Breast epithelium (tissue), 4 donors: ENCODE results near the gene HPS1. TPM values are rescaled to one million over a fixed set of nuclear protein-coding genes. Genes with fewer than 3 reads are reported as not detected.

Experiments
- DNase-seq, 2 donors: peaks; one replicate each; pipeline ENCODE4 v3.0.0-alpha.2; 2019; ENCODE audit warnings: low spot score in 2 of 2
- H3K27ac ChIP-seq, 2 donors: fragments of 200-600 bp; sonication (generic) in 1 of 2; one replicate each; pipeline ENCODE4 v1.5.1; 2016 to 2019; ENCODE audit warnings: mild to moderate bottlenecking in 1 of 2
- H3K27me3 ChIP-seq, 2 donors: fragments of 200-600 bp; sonication (generic) in 1 of 2; one replicate each; pipeline versions ENCODE4 v1.5.1 to v1.6.0; 2017 to 2019; ENCODE audit warnings: control low read depth in 1 of 2, mild to moderate bottlenecking in 1 of 2
- H3K36me3 ChIP-seq: fragments of 200-600 bp; one replicate; pipeline ENCODE4 v1.5.1; 2019
- H3K4me1 ChIP-seq, 2 donors: fragments of 200-600 bp; sonication (generic); one replicate each; pipeline ENCODE4 v1.5.1; 2016 to 2019; ENCODE audit warnings: control low read depth in 1 of 2
- H3K4me3 ChIP-seq, 3 donors: fragments of 200-600 bp; sonication (generic); 1 replicate in 2 of 3; 2 replicates in 1 of 3; pipeline ENCODE4 v1.5.1; 2016 to 2019; ENCODE audit warnings: mild to moderate bottlenecking in 3 of 3, moderate library complexity in 2 of 3
- H3K9me3 ChIP-seq, 2 donors: fragments of 200-600 bp; sonication (generic) in 1 of 2; one replicate each; pipeline ENCODE4 v1.5.1; 2016 to 2019; ENCODE audit warnings: control low read depth in 1 of 2
- POLR2A ChIP-seq: fragments of 450-650 bp; IDR thresholded peaks from one replicate; pipeline ENCODE4 v1.6.1; 2016; ENCODE audit warnings: antibody characterized with exemption, mild to moderate bottlenecking, moderate library complexity
- POLR2AphosphoS5 ChIP-seq, 3 donors: sonication (generic); formaldehyde crosslinking; IDR thresholded peaks; one replicate each; pipeline ENCODE4 v1.6.1; 2017; ENCODE audit warnings: antibody characterized with exemption in 3 of 3
- intact Hi-C: fragments of 100-400 bp; cut with DNase I; formaldehyde crosslinking; loops from one replicate; pipeline ENCODE4 v1.15.1; 2023; ENCODE audit warnings: low total_unique reads
- total RNA-seq, 3 donors: library from RNA; depleted of rRNA; stranded (reverse); fragments of >200 nt; gene quantifications; one replicate each; pipeline ENCODE4 v1.1.0, GENCODE V29; 2016
- TF ChIP-seq, protein P1 (sequence below), 3 donors: fragments of 450-650 bp; IDR thresholded peaks; one replicate each; pipeline ENCODE4 v1.5.1; 2016 to 2017; ENCODE audit warnings: antibody characterized with exemption in 3 of 3, mild to moderate bottlenecking in 3 of 3, moderate library complexity in 3 of 3

Gene HPS1
- total RNA-seq, 3 donors from 2014 or later: 48.2 to 62.3 (median 61.8) TPM

DNA sequence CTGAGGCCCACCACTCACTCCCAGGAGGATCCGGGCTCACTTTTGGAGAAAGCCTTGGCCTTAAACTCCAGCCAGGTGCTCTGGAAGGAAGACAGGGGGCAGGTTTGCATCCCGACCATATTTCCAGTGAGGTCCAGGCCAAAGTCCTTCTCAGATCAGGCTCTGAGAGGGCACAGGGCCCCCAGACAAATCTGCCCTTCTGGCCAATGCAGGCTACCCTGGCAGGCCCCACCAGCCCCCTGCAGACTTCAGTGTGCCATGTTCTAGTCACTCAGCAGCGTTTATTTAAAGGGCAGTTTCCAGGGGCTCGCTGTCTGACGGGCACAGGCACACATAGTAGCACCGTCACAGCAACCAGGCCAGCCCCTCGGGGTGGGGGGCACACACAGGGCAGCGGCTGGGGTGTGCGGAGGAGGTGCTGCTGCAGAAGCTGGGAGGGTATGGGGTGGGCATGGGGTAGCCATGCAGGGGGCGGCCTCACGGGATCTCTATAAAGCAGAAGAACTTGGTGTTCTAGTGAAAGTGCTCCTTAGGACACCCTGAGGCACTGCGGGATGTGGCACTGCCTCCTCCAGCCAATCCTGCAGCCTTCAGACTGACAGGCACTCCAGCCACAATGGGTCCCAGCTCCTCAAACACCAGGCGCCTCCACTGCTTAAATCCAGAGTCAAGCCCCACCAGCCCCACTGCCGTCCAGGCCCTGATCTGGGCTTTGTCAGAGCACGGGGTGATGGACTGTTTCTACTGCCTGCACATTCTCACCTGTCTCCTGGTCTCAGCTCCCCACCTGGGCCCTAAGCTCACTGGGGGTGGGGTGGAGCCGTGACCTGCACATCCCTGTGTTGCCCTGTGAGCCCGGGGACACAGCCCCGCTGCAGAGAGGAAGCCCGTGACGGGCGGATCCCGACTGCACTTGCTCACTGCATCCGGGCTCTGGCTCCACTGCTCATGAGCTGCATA lies 22.2 kb downstream of the HPS1 start:
- H3K27ac ChIP-seq: no peak overlapping the region
- H3K36me3 ChIP-seq: no peaks in the 10 kb centered on the region
- no peak for TF ChIP-seq POLR2AphosphoS5 (IDR thresholded peaks at IDR 0.05)
- TF ChIP-seq, protein P1, sequence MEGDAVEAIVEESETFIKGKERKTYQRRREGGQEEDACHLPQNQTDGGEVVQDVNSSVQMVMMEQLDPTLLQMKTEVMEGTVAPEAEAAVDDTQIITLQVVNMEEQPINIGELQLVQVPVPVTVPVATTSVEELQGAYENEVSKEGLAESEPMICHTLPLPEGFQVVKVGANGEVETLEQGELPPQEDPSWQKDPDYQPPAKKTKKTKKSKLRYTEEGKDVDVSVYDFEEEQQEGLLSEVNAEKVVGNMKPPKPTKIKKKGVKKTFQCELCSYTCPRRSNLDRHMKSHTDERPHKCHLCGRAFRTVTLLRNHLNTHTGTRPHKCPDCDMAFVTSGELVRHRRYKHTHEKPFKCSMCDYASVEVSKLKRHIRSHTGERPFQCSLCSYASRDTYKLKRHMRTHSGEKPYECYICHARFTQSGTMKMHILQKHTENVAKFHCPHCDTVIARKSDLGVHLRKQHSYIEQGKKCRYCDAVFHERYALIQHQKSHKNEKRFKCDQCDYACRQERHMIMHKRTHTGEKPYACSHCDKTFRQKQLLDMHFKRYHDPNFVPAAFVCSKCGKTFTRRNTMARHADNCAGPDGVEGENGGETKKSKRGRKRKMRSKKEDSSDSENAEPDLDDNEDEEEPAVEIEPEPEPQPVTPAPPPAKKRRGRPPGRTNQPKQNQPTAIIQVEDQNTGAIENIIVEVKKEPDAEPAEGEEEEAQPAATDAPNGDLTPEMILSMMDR (IDR thresholded peaks at IDR 0.05): no peak
- no peak for TF ChIP-seq POLR2A
- H3K4me1 ChIP-seq: no peaks in the 10 kb centered on the region
- no peaks in the 10 kb centered on the region for H3K27me3 ChIP-seq
- no peaks in the 10 kb centered on the region for H3K9me3 ChIP-seq
- intact Hi-C loops: no loop called here
- no peak for DNase-seq
- no peak overlapping the region for H3K4me3 ChIP-seq

DNA sequence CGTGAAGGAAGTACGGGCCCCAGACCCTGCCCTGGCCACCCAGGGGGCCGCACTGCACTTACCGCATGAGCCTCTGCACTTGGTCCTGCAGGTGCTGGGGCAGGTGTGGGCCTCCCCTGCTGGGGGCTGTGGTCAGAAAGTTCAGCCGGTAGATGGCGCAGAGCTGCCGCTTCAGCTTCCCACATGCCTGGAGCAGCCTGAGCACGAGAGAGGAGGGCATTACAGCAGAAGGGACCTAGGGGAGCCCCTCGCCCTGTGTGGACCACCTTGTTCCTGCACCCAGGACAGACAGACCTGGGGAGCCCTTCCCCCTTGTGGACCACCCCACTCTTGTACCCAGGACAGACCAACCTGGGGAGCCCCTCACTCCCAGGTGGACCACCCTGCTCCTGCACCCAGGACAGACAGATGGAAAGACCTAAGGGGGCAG lies 23.0 kb downstream of the HPS1 start:
- intact Hi-C loops: no loop called here
- H3K9me3 ChIP-seq: no peaks in the 10 kb centered on the region
- H3K27ac ChIP-seq: no peak overlapping the region
- H3K4me1 ChIP-seq: no peaks in the 10 kb centered on the region
- H3K27me3 ChIP-seq: no peaks in the 10 kb centered on the region
- TF ChIP-seq POLR2AphosphoS5 (IDR thresholded peaks at IDR 0.05) (no peak), POLR2A (no peak)
- TF ChIP-seq, protein P1 (IDR thresholded peaks at IDR 0.05): no peak
- H3K4me3 ChIP-seq: no peak overlapping the region
- no peak for DNase-seq
- no peaks in the 10 kb centered on the region for H3K36me3 ChIP-seq

DNA sequence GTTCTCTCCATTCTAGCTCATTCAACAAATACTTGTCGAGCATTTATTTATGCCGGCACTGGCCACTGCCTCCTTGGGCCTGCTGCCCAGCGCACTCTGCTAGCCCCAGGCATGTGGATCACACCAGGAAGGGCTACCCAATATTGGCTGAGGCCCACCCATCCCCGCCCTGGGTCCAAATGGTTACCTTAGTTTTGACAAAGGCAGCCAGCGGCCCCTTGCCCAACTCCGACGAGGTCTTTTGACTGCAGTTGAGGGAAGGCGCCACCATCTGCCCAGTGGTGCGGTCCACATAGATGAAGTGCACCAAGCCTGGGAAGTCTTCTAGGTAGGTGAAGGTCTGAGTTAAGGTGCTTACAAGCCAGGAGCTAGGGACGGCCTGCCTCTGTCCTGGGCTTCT lies 24.6 kb downstream of the HPS1 start:
- Histone ChIP-seq H3K27ac (no peak overlapping the region), H3K4me3 (no peak overlapping the region), H3K36me3 (no peaks in the 10 kb centered on the region), H3K4me1 (no peaks in the 10 kb centered on the region), H3K27me3 (no peaks in the 10 kb centered on the region), H3K9me3 (no peaks in the 10 kb centered on the region)
- intact Hi-C loops: no loop called here
- TF ChIP-seq, protein P1 (IDR thresholded peaks at IDR 0.05): no peak
- TF ChIP-seq POLR2AphosphoS5 (IDR thresholded peaks at IDR 0.05): no peak
- no peak for TF ChIP-seq POLR2A
- DNase-seq: no peak

DNA sequence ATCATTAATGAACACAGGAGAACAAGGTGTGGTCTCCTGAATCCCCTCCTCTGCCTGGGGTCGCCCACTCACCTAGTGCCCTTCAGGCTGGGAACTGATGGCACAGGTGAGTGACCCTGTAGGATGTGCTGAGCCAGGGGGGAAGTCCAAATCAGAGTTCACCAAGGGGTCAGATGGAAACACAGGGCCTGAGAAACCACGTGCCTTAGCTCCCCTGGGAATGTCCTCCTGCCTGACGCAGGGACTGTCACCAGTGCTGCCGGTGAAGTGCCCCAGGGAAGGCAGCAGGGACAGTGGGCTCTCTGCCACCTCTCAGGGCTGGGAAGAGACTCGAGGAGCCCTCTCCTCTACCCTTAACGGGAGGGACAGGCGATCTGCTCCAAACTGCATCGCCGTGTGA lies 25.9 kb downstream of the HPS1 start:
- Histone ChIP-seq H3K4me1 (peaks cover 0 to under 1% of the 10 kb centered on the region in 2 donors), H3K27ac (no peak overlapping the region), H3K36me3 (no peaks in the 10 kb centered on the region), H3K4me3 (no peak overlapping the region), H3K9me3 (no peaks in the 10 kb centered on the region), H3K27me3 (no peaks in the 10 kb centered on the region)
- intact Hi-C loops: no loop called here
- no peak for TF ChIP-seq POLR2A
- TF ChIP-seq, protein P1 (IDR thresholded peaks at IDR 0.05): no peak
- no peak for DNase-seq

DNA sequence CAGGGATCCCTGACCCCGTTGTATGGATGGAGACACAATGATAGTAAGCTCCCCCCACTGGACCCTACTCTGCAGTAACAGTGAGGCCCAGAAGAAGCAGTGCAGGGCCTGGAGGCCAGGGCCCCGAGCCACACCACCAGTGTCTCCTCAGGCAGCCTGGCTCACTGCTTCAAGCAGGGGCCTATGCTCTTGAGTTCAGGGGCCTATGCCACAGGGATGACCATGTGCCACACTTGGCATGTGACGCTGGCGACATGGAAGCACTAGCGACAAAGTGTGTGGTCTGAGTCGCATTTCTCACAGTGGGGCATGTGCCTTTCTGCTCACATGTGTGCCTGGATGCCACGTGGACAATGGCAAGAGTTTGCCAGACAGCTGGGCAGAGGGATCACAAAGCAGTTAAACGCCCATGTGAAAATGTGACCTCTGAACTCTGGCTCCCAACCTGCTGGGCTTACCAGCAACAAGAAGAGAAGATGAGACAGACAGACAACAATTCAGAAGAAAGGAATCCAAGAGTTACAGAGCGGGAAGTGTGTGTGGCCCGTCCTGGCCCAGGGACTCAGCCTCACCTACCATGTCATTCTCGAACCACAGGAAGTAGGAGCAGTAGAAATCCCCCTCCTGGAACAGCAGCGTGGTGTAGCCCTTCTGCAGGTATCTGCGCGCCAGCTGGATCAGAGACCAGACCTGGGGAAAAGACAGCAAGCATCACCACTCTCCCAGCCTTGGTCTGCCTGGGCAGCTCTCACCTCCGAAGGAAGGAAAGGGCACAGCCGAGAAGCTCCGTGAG lies 27.1 kb downstream of the HPS1 start:
- no peaks in the 10 kb centered on the region for H3K27me3 ChIP-seq
- H3K4me3 ChIP-seq: no peak overlapping the region
- intact Hi-C loops: no loop called here
- no peaks in the 10 kb centered on the region for H3K9me3 ChIP-seq
- no peak overlapping the region for H3K27ac ChIP-seq
- peaks cover 5 to 9% of the 10 kb centered on the region in 2 donors for H3K4me1 ChIP-seq
- TF ChIP-seq POLR2AphosphoS5 (IDR thresholded peaks at IDR 0.05): no peak
- no peak for TF ChIP-seq POLR2A
- TF ChIP-seq, protein P1 (IDR thresholded peaks at IDR 0.05): no peak
- H3K36me3 ChIP-seq: no peaks in the 10 kb centered on the region
- DNase-seq: no peak
